CD8-positive, alpha-beta memory T cell (primary cell): ENCODE results near the gene PNMA8A. TPM values are rescaled to one million over a fixed set of nuclear protein-coding genes. Genes with fewer than 3 reads are reported as not detected.

Experiments used
- CTCF ChIA-PET: fragments of 350-600 bp; sonication (Branson Sonifier 250); formaldehyde crosslinking; loops from one replicate; lab custom pipeline; 2021; ENCODE audit warnings: antibody characterized with exemption; lab: Charles Lee
- POLR2A ChIA-PET: fragments of 350-600 bp; sonication (Branson Sonifier 250); formaldehyde crosslinking; loops from one replicate; lab custom pipeline; 2021; ENCODE audit warnings: antibody characterized with exemption; lab: Charles Lee
- DNase-seq, 5 donors: peaks; one replicate each; pipeline versions ENCODE4 v3.0.0 to v3.0.0-alpha.2; 2020 to 2022; ENCODE audit warnings: mixed read lengths in 1 of 5
- H3K27ac ChIP-seq: one replicate; pipeline ENCODE4 v1.7.0; 2013; ENCODE audit warnings: low read depth, mild to moderate bottlenecking, low read length, moderate library complexity
- H3K27me3 ChIP-seq: 2 replicates; pipeline ENCODE4 v1.7.0; 2013; ENCODE audit warnings: low read length, mild to moderate bottlenecking; ENCODE audit not compliant: insufficient read depth, poor library complexity, severe bottlenecking
- H3K36me3 ChIP-seq: 2 replicates; pipeline ENCODE4 v1.7.0; 2013; ENCODE audit warnings: mild to moderate bottlenecking, low read length, moderate library complexity; ENCODE audit not compliant: insufficient read depth
- H3K4me1 ChIP-seq: 2 replicates; pipeline ENCODE4 v1.7.0; 2013; ENCODE audit warnings: mild to moderate bottlenecking, low read length, moderate library complexity; ENCODE audit not compliant: insufficient read depth
- H3K4me3 ChIP-seq: 2 replicates; pipeline ENCODE4 v1.7.0; 2013; ENCODE audit warnings: mild to moderate bottlenecking, low read length
- H3K9me3 ChIP-seq: 2 replicates; pipeline ENCODE4 v1.7.0; 2013; ENCODE audit warnings: mild to moderate bottlenecking, low read length
- H3K27ac Mint-ChIP-seq, 8 donors: one replicate each; pipeline ENCODE4 v1.8.0; 2020 to 2021; ENCODE audit warnings: mixed read lengths in 8 of 8, mild to moderate bottlenecking in 6 of 8, inconsistent platforms in 3 of 8, moderate library complexity in 3 of 8
- H3K27me3 Mint-ChIP-seq, 2 donors: one replicate each; pipeline ENCODE4 v1.8.0; 2020 to 2021; ENCODE audit warnings: mixed read lengths in 2 of 2, mild to moderate bottlenecking in 1 of 2, moderate library complexity in 1 of 2
- H3K36me3 Mint-ChIP-seq, 3 donors: one replicate each; pipeline ENCODE4 v1.8.0; 2020 to 2021; ENCODE audit warnings: mixed read lengths in 3 of 3, inconsistent platforms in 1 of 3, mild to moderate bottlenecking in 1 of 3
- H3K4me1 Mint-ChIP-seq, 3 donors: one replicate each; pipeline ENCODE4 v1.8.0; 2020 to 2021; ENCODE audit warnings: mixed read lengths in 3 of 3, inconsistent platforms in 1 of 3, mild to moderate bottlenecking in 1 of 3
- H3K4me3 Mint-ChIP-seq, 7 donors: one replicate each; pipeline ENCODE4 v1.8.0; 2020 to 2021; ENCODE audit warnings: mixed read lengths in 7 of 7, mild to moderate bottlenecking in 6 of 7, moderate library complexity in 4 of 7, inconsistent platforms in 2 of 7
- H3K9me3 Mint-ChIP-seq, 5 donors: one replicate each; pipeline ENCODE4 v1.8.0; 2020 to 2022; ENCODE audit warnings: mixed read lengths in 5 of 5, mild to moderate bottlenecking in 3 of 5, moderate library complexity in 2 of 5, inconsistent platforms in 1 of 5
- polyA plus RNA-seq: library from polyadenylated mRNA; unstranded; fragments of 300-500 nt; fragmentation: Illumina TruSeq; gene quantifications from one replicate; pipeline ENCODE4 v1.2.3, GENCODE V29; 2021
- total RNA-seq, 2 experiments: library from RNA; stranded (reverse); gene quantifications; one replicate each; pipeline ENCODE4 v1.2.3, GENCODE V29; 2021

Gene PNMA8A
- total and polyA plus RNA-seq, 3 experiments from 2014 or later, result 0.49 to 0.61 TPM; not detected in 1

- Mint-ChIP-seq H3K4me3 (no peak overlapping the region), H3K27me3 (peaks cover 12 to 44% of the 10 kb centered on the region in 2 donors), H3K4me1 (no peaks in the 10 kb centered on the region), H3K9me3 (peaks cover 7% of the 10 kb centered on the region in 5 donors), H3K27ac (no peak overlapping the region), H3K36me3 (peaks cover 0 to 5% (median 0%) of the 10 kb centered on the region in 3 donors)
- no peaks in the 10 kb centered on the region for H3K9me3 ChIP-seq
- no peaks in the 10 kb centered on the region for H3K27me3 ChIP-seq
- DNase-seq, result no peak
- H3K4me1 ChIP-seq, result no peaks in the 10 kb centered on the region
- ChIA-PET POLR2A (no interaction called here), CTCF (no interaction called here)
- no peak overlapping the region for H3K27ac ChIP-seq
- H3K36me3 ChIP-seq, result no peaks in the 10 kb centered on the region
- H3K4me3 ChIP-seq, result no peak overlapping the region
Measured at GRCh38 chr19:46454244-46454643, 17.1 kb downstream of the PNMA8A start.

DNA sequence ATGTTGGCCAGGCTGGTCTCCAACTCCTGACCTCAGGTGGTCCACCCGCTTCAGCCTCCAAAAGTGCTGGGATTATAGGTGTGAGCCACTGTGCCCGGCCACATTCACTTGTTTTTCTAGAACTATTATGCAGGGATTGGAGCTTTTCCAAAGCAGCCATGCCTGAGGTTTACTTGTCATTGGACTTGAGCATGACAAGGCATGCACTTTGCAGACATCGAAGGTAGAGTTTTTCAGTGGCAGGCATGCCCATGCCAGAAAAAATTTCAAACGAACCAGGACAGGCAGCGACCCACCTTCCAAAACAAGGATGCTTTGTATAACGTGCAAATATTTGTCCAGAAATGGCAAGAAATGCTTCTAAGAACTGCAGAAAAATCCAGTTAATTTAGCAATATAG is 17.7 kb downstream of the PNMA8A start:
- Mint-ChIP-seq H3K36me3 (peaks cover 0 to 6% (median 0%) of the 10 kb centered on the region in 3 donors), H3K27ac (no peak overlapping the region), H3K4me1 (no peaks in the 10 kb centered on the region), H3K9me3 (peaks cover 8% of the 10 kb centered on the region in 5 donors), H3K27me3 (peaks cover 12 to 40% of the 10 kb centered on the region in 2 donors), H3K4me3 (no peak overlapping the region)
- no peaks in the 10 kb centered on the region for H3K4me1 ChIP-seq
- no peaks in the 10 kb centered on the region for H3K36me3 ChIP-seq
- ChIA-PET CTCF (no interaction called here), POLR2A (no interaction called here)
- no peak for DNase-seq
- H3K9me3 ChIP-seq, result no peaks in the 10 kb centered on the region
- no peak overlapping the region for H3K27ac ChIP-seq
- no peaks in the 10 kb centered on the region for H3K27me3 ChIP-seq
- no peak overlapping the region for H3K4me3 ChIP-seq

DNA sequence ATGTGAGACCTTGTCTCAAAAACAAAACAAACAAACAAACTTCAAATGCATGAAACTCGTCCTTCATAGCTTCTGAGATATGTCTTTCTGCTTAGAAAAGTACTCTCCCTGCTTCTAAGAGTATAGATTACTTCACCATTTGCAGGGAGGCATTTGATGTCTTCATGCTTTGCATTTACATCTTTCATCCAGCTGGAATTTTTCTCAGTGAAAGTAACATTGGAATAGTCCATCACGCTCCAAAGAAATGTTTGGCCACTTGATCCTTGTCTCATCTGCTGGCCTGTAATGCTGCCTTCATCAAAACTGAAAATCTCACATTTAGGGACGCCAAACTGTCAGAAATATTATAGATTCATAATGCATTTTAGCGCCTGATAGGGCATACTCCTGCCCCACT is 19.2 kb downstream of the PNMA8A start:
- Mint-ChIP-seq H3K36me3 (peaks cover 0 to 6% (median 0%) of the 10 kb centered on the region in 3 donors), H3K9me3 (peaks cover 8% of the 10 kb centered on the region in 5 donors), H3K4me1 (no peaks in the 10 kb centered on the region), H3K4me3 (no peak overlapping the region), H3K27me3 (peaks cover 16 to 40% of the 10 kb centered on the region in 2 donors), H3K27ac (no peak overlapping the region)
- no peak for DNase-seq
- ChIA-PET POLR2A (no interaction called here), CTCF (no interaction called here)
- H3K4me1 ChIP-seq, result no peaks in the 10 kb centered on the region
- no peaks in the 10 kb centered on the region for H3K36me3 ChIP-seq
- no peak overlapping the region for H3K27ac ChIP-seq
- no peaks in the 10 kb centered on the region for H3K9me3 ChIP-seq
- no peak overlapping the region for H3K4me3 ChIP-seq
- H3K27me3 ChIP-seq, result no peaks in the 10 kb centered on the region

DNA sequence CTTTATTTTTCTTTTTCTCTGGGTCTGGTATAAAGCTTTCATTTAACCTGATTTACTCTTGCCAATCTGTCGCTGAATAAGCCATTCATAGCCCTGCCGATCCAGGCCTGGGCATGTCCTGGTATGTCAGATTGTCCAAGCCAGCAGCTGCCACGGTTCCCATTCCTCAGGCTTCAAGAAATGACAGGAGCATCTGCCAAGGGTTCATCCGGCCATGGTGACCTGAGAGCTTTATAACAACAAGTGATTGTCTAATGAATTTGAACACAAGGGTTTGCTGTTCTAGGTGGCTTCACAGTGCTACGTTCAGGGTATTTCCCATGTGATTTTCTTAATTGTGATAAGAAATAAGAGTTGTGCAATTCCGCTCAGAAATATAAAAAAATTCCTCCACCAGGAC is 20.0 kb downstream of the PNMA8A start:
- Mint-ChIP-seq H3K4me1 (no peaks in the 10 kb centered on the region), H3K9me3 (peaks cover 8% of the 10 kb centered on the region in 5 donors), H3K27me3 (peaks cover 16 to 38% of the 10 kb centered on the region in 2 donors), H3K27ac (no peak overlapping the region), H3K36me3 (peaks cover 0 to 6% (median 0%) of the 10 kb centered on the region in 3 donors), H3K4me3 (no peak overlapping the region)
- CTCF ChIA-PET, result no interaction called here
- Histone ChIP-seq H3K4me3 (no peak overlapping the region), H3K36me3 (no peaks in the 10 kb centered on the region), H3K27me3 (no peaks in the 10 kb centered on the region), H3K27ac (no peak overlapping the region), H3K4me1 (no peaks in the 10 kb centered on the region), H3K9me3 (no peaks in the 10 kb centered on the region)
- no peak for DNase-seq
- POLR2A ChIA-PET, result no interaction called here

- POLR2A ChIA-PET, result no interaction called here
- H3K4me1 ChIP-seq, result no peaks in the 10 kb centered on the region
- CTCF ChIA-PET, result no interaction called here
- H3K4me3 ChIP-seq, result no peak overlapping the region
- Mint-ChIP-seq H3K4me1 (no peaks in the 10 kb centered on the region), H3K9me3 (peaks cover 8% of the 10 kb centered on the region in 5 donors), H3K4me3 (no peak overlapping the region), H3K36me3 (peaks cover 0 to 6% (median 0%) of the 10 kb centered on the region in 3 donors), H3K27ac (no peak overlapping the region), H3K27me3 (peaks cover 13 to 39% of the 10 kb centered on the region in 2 donors)
- no peak overlapping the region for H3K27ac ChIP-seq
- H3K9me3 ChIP-seq, result no peaks in the 10 kb centered on the region
- H3K36me3 ChIP-seq, result no peaks in the 10 kb centered on the region
- no peaks in the 10 kb centered on the region for H3K27me3 ChIP-seq
- no peak for DNase-seq
Measured at GRCh38 chr19:46450737-46451136, 20.6 kb downstream of the PNMA8A start.

- ChIA-PET POLR2A (interaction anchor here (0.6 kb wide), 1 partner anchor 63 kb away, joined by 4 read pairs; no protein-coding TSS in a partner anchor), CTCF (interaction anchor here (0.9 kb wide), 1 partner anchor 8 kb away, joined by 3 read pairs; no protein-coding TSS in a partner anchor)
- Mint-ChIP-seq H3K36me3 (peaks cover 0 to 6% (median 0%) of the 10 kb centered on the region in 3 donors), H3K27me3 (peaks cover 17 to 41% of the 10 kb centered on the region in 2 donors), H3K9me3 (peaks cover 8% of the 10 kb centered on the region in 5 donors), H3K4me3 (no peak overlapping the region), H3K4me1 (no peaks in the 10 kb centered on the region), H3K27ac (no peak overlapping the region)
- Histone ChIP-seq H3K36me3 (no peaks in the 10 kb centered on the region), H3K4me1 (no peaks in the 10 kb centered on the region), H3K9me3 (no peaks in the 10 kb centered on the region), H3K4me3 (no peak overlapping the region), H3K27ac (no peak overlapping the region), H3K27me3 (no peaks in the 10 kb centered on the region)
- no peak for DNase-seq
Measured at GRCh38 chr19:46449228-46449627, 22.1 kb downstream of the PNMA8A start.

- ChIA-PET CTCF (interaction anchor here (0.9 kb wide), 1 partner anchor 9 kb away, joined by 3 read pairs; no protein-coding TSS in a partner anchor), POLR2A (interaction anchor here (0.6 kb wide), 1 partner anchor 27 kb away, joined by 3 read pairs; no protein-coding TSS in a partner anchor)
- Mint-ChIP-seq H3K4me3 (no peak overlapping the region), H3K4me1 (no peaks in the 10 kb centered on the region), H3K9me3 (peaks cover 8% of the 10 kb centered on the region in 5 donors), H3K27ac (no peak overlapping the region), H3K36me3 (peaks cover 0 to 6% (median 0%) of the 10 kb centered on the region in 3 donors), H3K27me3 (peaks cover 17 to 36% of the 10 kb centered on the region in 2 donors)
- DNase-seq, result no peak
- Histone ChIP-seq H3K9me3 (no peaks in the 10 kb centered on the region), H3K27ac (no peak overlapping the region), H3K27me3 (no peaks in the 10 kb centered on the region), H3K4me3 (no peak overlapping the region), H3K4me1 (no peaks in the 10 kb centered on the region), H3K36me3 (no peaks in the 10 kb centered on the region)
Measured at GRCh38 chr19:46448601-46449000, 22.8 kb downstream of the PNMA8A start.

- DNase-seq, result no peak
- Mint-ChIP-seq H3K4me1 (peaks cover 0 to 6% (median 5%) of the 10 kb centered on the region in 3 donors), H3K27me3 (peaks cover 21 to 35% of the 10 kb centered on the region in 2 donors), H3K4me3 (no peak overlapping the region), H3K27ac (no peak overlapping the region), H3K9me3 (peaks cover 8% of the 10 kb centered on the region in 5 donors), H3K36me3 (peaks cover 0 to 6% (median 0%) of the 10 kb centered on the region in 3 donors)
- Histone ChIP-seq H3K27me3 (no peaks in the 10 kb centered on the region), H3K4me3 (no peak overlapping the region), H3K27ac (no peak overlapping the region), H3K36me3 (no peaks in the 10 kb centered on the region), H3K9me3 (no peaks in the 10 kb centered on the region), H3K4me1 (no peaks in the 10 kb centered on the region)
- POLR2A ChIA-PET, result no interaction called here
- CTCF ChIA-PET, result no interaction called here
Measured at GRCh38 chr19:46447824-46448223, 23.5 kb downstream of the PNMA8A start.
